ENCODE measurements around the gene MAML3.

DNA sequence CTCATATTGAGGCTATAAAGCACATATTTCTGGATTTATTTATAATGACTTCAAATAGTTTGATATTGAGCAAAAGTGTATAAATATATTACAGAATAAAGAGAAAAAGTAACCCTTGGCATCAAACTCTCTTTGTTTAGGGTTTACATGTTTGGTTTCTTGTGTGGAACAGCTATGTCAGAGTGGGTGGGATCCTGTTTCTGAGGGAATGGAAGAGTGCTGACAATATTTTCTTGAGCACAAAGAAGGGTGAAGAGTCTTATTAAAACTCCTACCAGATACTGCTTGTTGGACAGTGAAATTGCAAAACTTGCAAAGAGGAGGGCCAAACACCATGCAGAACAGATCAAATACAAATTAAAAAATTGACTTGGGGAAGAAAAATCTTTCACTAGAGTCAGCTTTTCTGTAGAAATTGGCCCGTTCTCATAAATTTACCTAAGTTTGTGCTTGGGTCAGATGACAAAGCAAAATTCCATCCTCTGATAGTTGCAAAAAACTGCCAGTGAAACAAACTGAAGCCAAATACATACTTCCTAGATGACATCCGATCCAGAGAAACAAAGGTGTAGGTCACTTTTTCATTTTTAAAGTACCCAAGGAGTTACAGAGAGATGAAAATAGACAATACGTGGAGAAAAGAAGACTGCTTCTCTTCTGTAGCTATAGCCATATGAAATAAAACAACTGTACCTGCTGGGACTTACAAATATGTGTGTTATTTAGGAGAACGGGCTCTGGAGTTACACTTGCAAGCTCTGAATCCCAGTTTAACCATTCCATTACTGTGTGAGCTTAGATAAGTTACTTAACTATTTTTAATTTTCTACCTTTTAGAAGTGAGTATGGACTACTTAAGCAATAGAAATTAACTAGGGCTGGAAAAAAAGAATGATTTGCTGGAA, 133.3 kb downstream of the MAML3 start:
- TF ChIP-seq CTCF (IDR thresholded peaks at IDR 0.05; ENCODE audit: low read depth, low read length) (no peak), MAX (IDR thresholded peaks at IDR 0.05; ENCODE audit: low read depth, low read length) (no peak)

All from NB4 (cell line).